ENCODE measurements around the gene TMEM259. TPM values are rescaled to one million over a fixed set of nuclear protein-coding genes. Genes with fewer than 3 reads are reported as not detected.

TMEM259 gene
- total and polyA plus RNA-seq, 2 of the 13 experiments (the other 11 are each of a cell fraction or from before 2014, with no cell fraction given) = 64.7 to 164 TPM

DNA sequence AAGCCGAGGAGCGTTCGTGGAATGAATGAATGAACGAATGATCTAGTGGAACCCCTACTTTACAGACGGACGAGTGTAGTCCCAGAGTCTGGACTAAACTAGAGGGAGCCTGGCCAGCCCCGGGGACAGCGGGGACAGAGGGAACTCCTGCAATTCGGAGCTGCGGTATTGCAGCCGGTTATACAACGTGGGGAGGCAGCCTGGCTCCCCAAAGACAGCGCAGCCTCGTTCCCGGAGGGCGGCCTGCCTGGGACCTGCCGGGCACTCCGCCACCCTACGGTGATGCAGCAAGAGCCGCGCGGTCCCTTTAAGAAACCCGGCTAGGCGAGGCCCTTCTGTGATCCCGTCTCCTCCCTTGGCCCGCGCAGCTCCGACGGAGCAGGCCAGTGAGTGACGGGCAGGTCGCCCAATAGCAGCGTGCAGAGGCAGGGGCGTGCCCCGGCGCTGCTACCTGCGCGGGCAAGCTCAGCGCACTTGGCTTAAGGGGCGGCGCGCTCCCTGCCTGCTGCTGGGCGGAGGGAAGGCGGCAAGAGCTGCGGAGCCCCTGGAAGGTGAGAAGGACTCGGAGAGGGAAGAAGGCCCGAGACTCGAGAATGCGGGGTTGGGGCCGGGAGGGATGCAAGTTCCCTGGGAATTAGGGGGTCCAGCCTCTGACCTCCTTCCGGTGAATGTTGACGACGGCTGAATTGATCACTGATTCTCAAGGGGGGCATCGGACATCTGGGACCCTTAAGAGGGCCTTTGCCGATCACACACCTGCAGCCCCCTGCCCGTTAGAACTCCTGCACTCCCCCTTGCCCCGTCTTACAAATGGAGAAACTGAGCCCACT, 18.9 kb upstream of the TMEM259 start, which contains the start of gene ABCA7 (continued):
- TF ChIP-seq, protein P1, sequence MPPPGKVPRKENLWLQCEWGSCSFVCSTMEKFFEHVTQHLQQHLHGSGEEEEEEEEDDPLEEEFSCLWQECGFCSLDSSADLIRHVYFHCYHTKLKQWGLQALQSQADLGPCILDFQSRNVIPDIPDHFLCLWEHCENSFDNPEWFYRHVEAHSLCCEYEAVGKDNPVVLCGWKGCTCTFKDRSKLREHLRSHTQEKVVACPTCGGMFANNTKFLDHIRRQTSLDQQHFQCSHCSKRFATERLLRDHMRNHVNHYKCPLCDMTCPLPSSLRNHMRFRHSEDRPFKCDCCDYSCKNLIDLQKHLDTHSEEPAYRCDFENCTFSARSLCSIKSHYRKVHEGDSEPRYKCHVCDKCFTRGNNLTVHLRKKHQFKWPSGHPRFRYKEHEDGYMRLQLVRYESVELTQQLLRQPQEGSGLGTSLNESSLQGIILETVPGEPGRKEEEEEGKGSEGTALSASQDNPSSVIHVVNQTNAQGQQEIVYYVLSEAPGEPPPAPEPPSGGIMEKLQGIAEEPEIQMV (CRISPR knock-in tag; IDR thresholded peaks at IDR 0.05; ENCODE audit: low read depth) = no peak; the same call in 1 of the 2 replicates
- TF ChIP-seq, protein P2, sequence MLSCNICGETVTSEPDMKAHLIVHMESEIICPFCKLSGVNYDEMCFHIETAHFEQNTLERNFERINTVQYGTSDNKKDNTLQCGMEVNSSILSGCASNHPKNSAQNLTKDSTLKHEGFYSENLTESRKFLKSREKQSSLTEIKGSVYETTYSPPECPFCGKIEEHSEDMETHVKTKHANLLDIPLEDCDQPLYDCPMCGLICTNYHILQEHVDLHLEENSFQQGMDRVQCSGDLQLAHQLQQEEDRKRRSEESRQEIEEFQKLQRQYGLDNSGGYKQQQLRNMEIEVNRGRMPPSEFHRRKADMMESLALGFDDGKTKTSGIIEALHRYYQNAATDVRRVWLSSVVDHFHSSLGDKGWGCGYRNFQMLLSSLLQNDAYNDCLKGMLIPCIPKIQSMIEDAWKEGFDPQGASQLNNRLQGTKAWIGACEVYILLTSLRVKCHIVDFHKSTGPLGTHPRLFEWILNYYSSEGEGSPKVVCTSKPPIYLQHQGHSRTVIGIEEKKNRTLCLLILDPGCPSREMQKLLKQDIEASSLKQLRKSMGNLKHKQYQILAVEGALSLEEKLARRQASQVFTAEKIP (CRISPR knock-in tag; IDR thresholded peaks at IDR 0.05; ENCODE audit: borderline replicate concordance) = no peak
- TF ChIP-seq KDM4B (CRISPR knock-in tag; IDR thresholded peaks at IDR 0.05) (no peak), PCBP1 (IDR thresholded peaks at IDR 0.05; ENCODE audit: borderline replicate concordance, low read depth, low read length) (0 out of 2 replicates have a peak, but pooled peaks have one; percentile 68), GATAD2A (CRISPR knock-in tag; IDR thresholded peaks at IDR 0.05) (0 out of 2 replicates have a peak, but pooled peaks have one; percentile 41), ZNF547 (CRISPR knock-in tag; IDR thresholded peaks at IDR 0.05) (peak; percentile 53; the same call in 1 of the 2 replicates), HCFC1 (IDR thresholded peaks at IDR 0.05; ENCODE audit: low read depth, low read length) (peak; percentile 32; the same call in 1 of the 2 replicates), PAWR (CRISPR knock-in tag; IDR thresholded peaks at IDR 0.05; ENCODE audit: borderline replicate concordance) (no peak), ZFP90 (CRISPR knock-in tag; IDR thresholded peaks at IDR 0.05; ENCODE audit: borderline replicate concordance) (no peak), NCOA2 (CRISPR knock-in tag; IDR thresholded peaks at IDR 0.05) (no peak), ZNF232 (CRISPR knock-in tag; IDR thresholded peaks at IDR 0.05; ENCODE audit: borderline replicate concordance) (no peak), FOXK1 (CRISPR knock-in tag; IDR thresholded peaks at IDR 0.05; ENCODE audit: borderline replicate concordance, low read depth) (peak; percentile 49; the same call in 1 of the 2 replicates), ZSCAN12 (CRISPR knock-in tag; IDR thresholded peaks at IDR 0.05) (no peak), GTF2F1 (IDR thresholded peaks at IDR 0.05; ENCODE audit: low read length) (no peak), MAF1 (CRISPR knock-in tag; IDR thresholded peaks at IDR 0.05; ENCODE audit: borderline replicate concordance) (no peak), MTF1 (CRISPR knock-in tag; IDR thresholded peaks at IDR 0.05) (no peak), HDAC6 (IDR thresholded peaks at IDR 0.05; ENCODE audit: low read depth, low read length) (no peak), ZNF326 (CRISPR knock-in tag; IDR thresholded peaks at IDR 0.05; ENCODE audit: borderline replicate concordance) (no peak), ZMYM3 (CRISPR knock-in tag; IDR thresholded peaks at IDR 0.05) (peak; percentile 17; the same call in 1 of the 2 replicates), MLLT10 (CRISPR knock-in tag; IDR thresholded peaks at IDR 0.05) (no peak)
- TF ChIP-seq, protein P3, sequence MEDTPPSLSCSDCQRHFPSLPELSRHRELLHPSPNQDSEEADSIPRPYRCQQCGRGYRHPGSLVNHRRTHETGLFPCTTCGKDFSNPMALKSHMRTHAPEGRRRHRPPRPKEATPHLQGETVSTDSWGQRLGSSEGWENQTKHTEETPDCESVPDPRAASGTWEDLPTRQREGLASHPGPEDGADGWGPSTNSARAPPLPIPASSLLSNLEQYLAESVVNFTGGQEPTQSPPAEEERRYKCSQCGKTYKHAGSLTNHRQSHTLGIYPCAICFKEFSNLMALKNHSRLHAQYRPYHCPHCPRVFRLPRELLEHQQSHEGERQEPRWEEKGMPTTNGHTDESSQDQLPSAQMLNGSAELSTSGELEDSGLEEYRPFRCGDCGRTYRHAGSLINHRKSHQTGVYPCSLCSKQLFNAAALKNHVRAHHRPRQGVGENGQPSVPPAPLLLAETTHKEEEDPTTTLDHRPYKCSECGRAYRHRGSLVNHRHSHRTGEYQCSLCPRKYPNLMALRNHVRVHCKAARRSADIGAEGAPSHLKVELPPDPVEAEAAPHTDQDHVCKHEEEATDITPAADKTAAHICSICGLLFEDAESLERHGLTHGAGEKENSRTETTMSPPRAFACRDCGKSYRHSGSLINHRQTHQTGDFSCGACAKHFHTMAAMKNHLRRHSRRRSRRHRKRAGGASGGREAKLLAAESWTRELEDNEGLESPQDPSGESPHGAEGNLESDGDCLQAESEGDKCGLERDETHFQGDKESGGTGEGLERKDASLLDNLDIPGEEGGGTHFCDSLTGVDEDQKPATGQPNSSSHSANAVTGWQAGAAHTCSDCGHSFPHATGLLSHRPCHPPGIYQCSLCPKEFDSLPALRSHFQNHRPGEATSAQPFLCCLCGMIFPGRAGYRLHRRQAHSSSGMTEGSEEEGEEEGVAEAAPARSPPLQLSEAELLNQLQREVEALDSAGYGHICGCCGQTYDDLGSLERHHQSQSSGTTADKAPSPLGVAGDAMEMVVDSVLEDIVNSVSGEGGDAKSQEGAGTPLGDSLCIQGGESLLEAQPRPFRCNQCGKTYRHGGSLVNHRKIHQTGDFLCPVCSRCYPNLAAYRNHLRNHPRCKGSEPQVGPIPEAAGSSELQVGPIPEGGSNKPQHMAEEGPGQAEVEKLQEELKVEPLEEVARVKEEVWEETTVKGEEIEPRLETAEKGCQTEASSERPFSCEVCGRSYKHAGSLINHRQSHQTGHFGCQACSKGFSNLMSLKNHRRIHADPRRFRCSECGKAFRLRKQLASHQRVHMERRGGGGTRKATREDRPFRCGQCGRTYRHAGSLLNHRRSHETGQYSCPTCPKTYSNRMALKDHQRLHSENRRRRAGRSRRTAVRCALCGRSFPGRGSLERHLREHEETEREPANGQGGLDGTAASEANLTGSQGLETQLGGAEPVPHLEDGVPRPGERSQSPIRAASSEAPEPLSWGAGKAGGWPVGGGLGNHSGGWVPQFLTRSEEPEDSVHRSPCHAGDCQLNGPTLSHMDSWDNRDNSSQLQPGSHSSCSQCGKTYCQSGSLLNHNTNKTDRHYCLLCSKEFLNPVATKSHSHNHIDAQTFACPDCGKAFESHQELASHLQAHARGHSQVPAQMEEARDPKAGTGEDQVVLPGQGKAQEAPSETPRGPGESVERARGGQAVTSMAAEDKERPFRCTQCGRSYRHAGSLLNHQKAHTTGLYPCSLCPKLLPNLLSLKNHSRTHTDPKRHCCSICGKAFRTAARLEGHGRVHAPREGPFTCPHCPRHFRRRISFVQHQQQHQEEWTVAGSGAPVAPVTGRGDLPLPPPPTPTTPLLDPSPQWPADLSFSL (CRISPR knock-in tag; IDR thresholded peaks at IDR 0.05) = no peak

Data from HepG2 (cell line).